ENCODE data around the gene GRWD1. TPM values are rescaled to one million over a fixed set of nuclear protein-coding genes. Genes with fewer than 3 reads are reported as not detected.
A peak's percentile ranks its signal among the peaks of the same experiment; 100 is the strongest.
"Not testable (repeated sequence)": the region's sequence is repeated elsewhere in the genome, so short reads cannot be mapped to it uniquely, and the experiment has no call there.

Gene GRWD1
- total and polyA plus RNA-seq, 7 donors = 24.2 to 53.7 (median 42.0) TPM

DNA sequence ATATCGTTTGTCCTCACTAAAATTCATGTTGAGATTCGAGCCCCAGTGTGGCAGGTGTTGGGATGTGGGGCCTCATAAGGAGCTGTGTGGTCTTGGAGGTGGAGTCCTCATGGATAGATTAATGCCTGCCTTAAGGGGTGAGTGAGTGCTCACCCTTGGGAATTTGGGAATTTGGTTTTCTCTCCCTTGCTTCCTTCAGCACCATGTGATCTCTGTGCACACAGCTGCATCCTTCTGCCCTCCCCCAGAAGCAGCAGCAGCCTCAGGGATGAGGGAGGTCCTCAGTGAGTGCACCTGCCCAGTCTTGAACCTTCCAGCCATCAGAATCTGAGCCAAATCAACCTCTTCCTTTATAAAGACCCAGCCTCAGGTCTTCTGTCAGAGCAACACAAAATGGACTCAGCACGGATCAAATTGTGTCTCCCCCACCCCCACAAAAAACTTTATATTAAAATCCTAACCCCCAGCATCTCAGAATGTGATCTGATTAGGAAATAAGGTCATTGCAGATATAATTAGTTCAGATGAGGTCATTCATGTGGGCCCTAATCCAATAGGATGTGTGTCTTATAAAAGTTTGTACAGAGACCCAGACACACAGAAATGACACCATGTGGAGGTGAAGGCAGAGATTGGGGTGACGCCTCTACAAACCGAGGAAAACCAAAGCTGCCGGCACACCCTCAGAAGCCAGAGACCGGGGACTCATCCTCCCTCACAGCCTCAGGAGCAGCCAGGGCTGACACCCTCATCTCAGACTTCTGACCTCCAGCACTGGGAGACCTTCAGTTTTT, 36.3 kb downstream of the GRWD1 start:
- no peak for ATAC-seq
- peak overlapping the region; percentile 36 for H3K27ac ChIP-seq
- no peaks in the 10 kb centered on the region for H3K27me3 ChIP-seq (ENCODE audit: insufficient read depth in 3 of 3, low read length in 2 of 3)
- peaks cover 19% of the 10 kb centered on the region for H3K4me1 ChIP-seq
- intact Hi-C loops (cut with DNase I) = no loop called here
- peak overlapping the region; percentile 7 for H3K4me3 ChIP-seq
- H3K9me3 ChIP-seq = no peaks in the 10 kb centered on the region
- WGBS, 3 donors = 49 to 56% (median 52%) methylated on average over 7 of the region's 7 CpGs
- peak in 1 of 2 donors; percentile 39 for DNase-seq
- H3K36me3 ChIP-seq (ENCODE audit: insufficient read depth in 1 of 2, low read depth in 1 of 2) = peaks cover 0 to 20% of the 10 kb centered on the region in 2 donors
- TF ChIP-seq, protein P1, sequence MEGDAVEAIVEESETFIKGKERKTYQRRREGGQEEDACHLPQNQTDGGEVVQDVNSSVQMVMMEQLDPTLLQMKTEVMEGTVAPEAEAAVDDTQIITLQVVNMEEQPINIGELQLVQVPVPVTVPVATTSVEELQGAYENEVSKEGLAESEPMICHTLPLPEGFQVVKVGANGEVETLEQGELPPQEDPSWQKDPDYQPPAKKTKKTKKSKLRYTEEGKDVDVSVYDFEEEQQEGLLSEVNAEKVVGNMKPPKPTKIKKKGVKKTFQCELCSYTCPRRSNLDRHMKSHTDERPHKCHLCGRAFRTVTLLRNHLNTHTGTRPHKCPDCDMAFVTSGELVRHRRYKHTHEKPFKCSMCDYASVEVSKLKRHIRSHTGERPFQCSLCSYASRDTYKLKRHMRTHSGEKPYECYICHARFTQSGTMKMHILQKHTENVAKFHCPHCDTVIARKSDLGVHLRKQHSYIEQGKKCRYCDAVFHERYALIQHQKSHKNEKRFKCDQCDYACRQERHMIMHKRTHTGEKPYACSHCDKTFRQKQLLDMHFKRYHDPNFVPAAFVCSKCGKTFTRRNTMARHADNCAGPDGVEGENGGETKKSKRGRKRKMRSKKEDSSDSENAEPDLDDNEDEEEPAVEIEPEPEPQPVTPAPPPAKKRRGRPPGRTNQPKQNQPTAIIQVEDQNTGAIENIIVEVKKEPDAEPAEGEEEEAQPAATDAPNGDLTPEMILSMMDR (IDR thresholded peaks at IDR 0.05) = no peak

DNA sequence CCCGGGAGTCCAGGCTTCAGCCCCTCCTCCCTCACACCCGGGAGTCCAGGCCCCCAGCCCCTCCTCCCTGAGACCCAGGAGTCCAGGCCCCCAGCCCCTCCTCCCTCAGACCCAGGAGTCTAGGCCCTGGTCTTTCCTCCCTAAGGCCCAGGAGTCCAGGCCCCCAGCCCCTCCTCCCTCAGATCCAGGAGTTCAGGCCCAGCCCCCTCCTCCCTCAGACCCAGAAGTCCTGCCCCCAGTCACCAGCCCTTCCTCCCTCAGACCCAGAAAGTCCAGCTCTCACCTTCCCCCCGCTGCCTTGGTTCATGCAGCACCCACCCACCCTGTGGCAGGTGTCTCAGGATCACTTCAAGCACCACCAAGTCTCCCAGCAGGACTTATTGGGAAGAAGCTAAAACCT, 37.5 kb downstream of the GRWD1 start:
- peaks cover 0 to 7% of the 10 kb centered on the region in 2 donors for H3K36me3 ChIP-seq (ENCODE audit: insufficient read depth in 1 of 2, low read depth in 1 of 2)
- no peaks in the 10 kb centered on the region for H3K9me3 ChIP-seq
- H3K27ac ChIP-seq = no peak overlapping the region
- intact Hi-C loops (cut with DNase I) = no loop called here
- H3K4me1 ChIP-seq = peaks cover 19% of the 10 kb centered on the region
- TF ChIP-seq, protein P1 (IDR thresholded peaks at IDR 0.05) = no peak
- H3K4me3 ChIP-seq = no peak overlapping the region
- ATAC-seq = no peak
- DNase-seq = peak in 1 of 2 donors; percentile 43
- 33 to 37% (median 33%) methylated on average over 3 of the region's 3 CpGs for WGBS, 3 donors
- H3K27me3 ChIP-seq (ENCODE audit: insufficient read depth in 3 of 3, low read length in 2 of 3) = no peaks in the 10 kb centered on the region

DNA sequence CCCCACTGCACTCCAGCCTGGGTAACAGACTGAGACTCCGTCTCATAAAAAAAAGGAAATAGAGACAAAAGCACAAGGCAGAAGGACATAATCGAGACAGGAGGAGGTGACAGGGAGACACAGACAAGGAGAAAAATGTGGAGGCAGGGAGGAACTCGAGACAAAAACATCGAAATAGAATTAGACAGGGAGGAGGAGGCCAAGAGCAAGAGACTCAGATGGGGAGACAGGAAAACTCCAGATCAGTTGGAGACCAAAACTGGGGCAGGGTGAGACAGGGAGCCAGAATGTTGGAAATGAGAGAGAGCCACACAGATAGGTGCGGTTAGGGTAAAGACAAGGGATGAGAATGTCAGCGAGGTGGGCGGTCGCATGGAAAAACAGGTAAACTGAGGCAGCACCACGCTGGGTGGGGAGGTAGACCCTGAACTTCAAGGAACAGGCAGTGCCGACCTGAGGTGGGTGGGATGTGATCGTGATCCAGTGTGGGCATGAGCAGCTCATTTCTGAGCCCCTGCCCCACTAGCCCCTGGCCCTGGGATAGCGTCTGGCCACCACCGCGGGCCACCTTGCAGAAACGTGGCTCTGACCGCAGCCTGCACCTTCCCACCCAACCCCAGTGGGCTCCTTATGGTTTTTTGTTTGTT, 38.6 kb downstream of the GRWD1 start:
- no peak for DNase-seq
- TF ChIP-seq, protein P1 (IDR thresholded peaks at IDR 0.05) = no peak
- no peaks in the 10 kb centered on the region for H3K27me3 ChIP-seq (ENCODE audit: insufficient read depth in 3 of 3, low read length in 2 of 3)
- WGBS, 3 donors = 79 to 82% (median 79%) methylated on average over 15 to 16 of the region's 16 CpGs
- H3K9me3 ChIP-seq = no peaks in the 10 kb centered on the region
- H3K27ac ChIP-seq = no peak overlapping the region
- ATAC-seq = no peak
- H3K4me1 ChIP-seq = peaks cover 19% of the 10 kb centered on the region
- intact Hi-C loops (cut with DNase I) = no loop called here
- no peak overlapping the region for H3K4me3 ChIP-seq
- H3K36me3 ChIP-seq (ENCODE audit: insufficient read depth in 1 of 2, low read depth in 1 of 2) = peaks cover 0 to under 1% of the 10 kb centered on the region in 2 donors

DNA sequence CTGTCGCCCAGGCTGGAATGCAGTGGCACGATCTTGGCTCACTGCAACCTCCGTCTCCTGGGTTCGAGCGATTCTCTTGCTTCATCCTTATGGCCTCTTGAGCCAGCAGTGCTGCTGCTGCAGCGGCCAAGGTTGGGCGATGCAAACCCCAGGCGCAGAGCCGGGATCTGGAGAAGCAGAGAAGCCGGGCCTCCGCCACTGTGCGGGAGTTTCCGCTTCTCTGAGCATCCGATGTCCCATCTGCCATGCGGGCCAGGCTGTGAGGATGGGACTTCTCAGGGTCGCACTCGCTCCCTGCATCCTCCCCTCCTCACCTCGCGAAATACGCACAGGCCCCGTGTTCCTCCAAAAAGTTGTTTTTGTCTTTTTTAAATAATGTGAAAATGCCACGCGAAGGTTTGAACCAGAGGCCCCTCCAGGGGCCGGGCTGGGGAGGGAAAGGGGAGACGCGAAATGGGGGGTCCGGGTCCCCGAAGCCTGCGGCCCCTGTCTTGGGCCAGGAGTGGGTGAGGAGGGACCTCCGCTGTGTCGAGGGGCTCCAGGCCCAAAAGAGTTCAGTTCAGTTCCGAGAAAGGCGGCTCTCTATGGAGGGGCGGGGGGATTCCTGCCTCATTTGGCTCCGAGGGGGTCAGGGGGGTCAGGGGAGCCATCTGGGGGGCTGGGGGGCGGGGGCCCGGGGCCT, 39.3 kb downstream of the GRWD1 start:
- Histone ChIP-seq H3K4me3 (no peak overlapping the region), H3K9me3 (no peaks in the 10 kb centered on the region), H3K27ac (no peak overlapping the region), H3K27me3 (ENCODE audit: insufficient read depth in 3 of 3, low read length in 2 of 3) (peaks cover 0 to 3% (median 0%) of the 10 kb centered on the region in 3 donors), H3K4me1 (peaks cover 20% of the 10 kb centered on the region), H3K36me3 (ENCODE audit: insufficient read depth in 1 of 2, low read depth in 1 of 2) (no peaks in the 10 kb centered on the region)
- ATAC-seq (no peak), DNase-seq (peak in 1 of 2 donors; percentile 51)
- intact Hi-C loops (cut with DNase I) = no loop called here
- WGBS, 3 donors = 73 to 77% (median 73%) methylated on average over 32 to 37 of the region's 37 CpGs
- TF ChIP-seq, protein P1 (IDR thresholded peaks at IDR 0.05) = no peak

DNA sequence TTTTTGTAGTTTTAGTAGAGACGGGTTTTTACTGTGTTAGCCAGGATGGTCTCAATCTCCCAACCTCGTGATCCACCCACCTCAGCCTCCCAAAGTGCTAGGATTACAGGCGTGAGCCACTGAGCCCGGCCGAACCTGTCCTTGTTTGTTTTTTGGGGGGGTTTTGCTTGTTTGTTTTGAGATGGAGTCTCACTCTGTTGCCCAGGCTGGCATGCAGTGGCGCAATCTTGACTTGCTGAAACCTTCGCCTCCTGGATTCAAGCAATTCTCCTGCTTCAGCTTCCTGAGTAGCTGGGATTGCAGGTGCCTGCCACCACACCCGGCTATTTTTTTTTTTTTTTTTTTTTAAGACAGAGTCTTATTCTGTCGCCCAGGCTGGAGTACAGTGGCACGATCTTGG, 40.9 kb downstream of the GRWD1 start:
- H3K4me3 ChIP-seq; H3K27ac ChIP-seq; ATAC-seq; DNase-seq; H3K9me3 ChIP-seq; H3K36me3 ChIP-seq (ENCODE audit: insufficient read depth in 1 of 2, low read depth in 1 of 2); intact Hi-C loops (cut with DNase I): not testable (repeated sequence)
- WGBS, 3 donors = 84 to 89% (median 89%) methylated on average over 10 of the region's 10 CpGs
- Histone ChIP-seq H3K27me3 (ENCODE audit: insufficient read depth in 3 of 3, low read length in 2 of 3) (peaks cover 0 to 19% (median 5%) of the 10 kb centered on the region in 3 donors), H3K4me1 (peaks cover 16% of the 10 kb centered on the region)
